Tibial nerve (tissue), 4 donors: ENCODE data around the gene KIF6. TPM values are rescaled to one million over a fixed set of nuclear protein-coding genes. Genes with fewer than 3 reads are reported as not detected.

ENCODE experiments used
- DNase-seq, 2 donors: peaks; one replicate each; pipeline ENCODE4 v3.0.0-alpha.2; 2019; ENCODE audit warnings: low spot score in 2 of 2
- H3K27ac ChIP-seq, 4 donors: fragments of 200-600 bp; sonication (generic) in 3 of 4; one replicate each; pipeline ENCODE4 v1.5.1; 2017 to 2019; ENCODE audit warnings: mild to moderate bottlenecking in 1 of 4
- H3K27me3 ChIP-seq, 2 donors: fragments of 200-600 bp; sonication (generic) in 1 of 2; one replicate each; pipeline versions ENCODE4 v1.5.1 to v1.6.0; 2017 to 2019
- H3K36me3 ChIP-seq, 3 donors: fragments of 200-600 bp; sonication (generic); one replicate each; pipeline ENCODE4 v1.5.1; 2018 to 2019
- H3K4me1 ChIP-seq, 4 donors: fragments of 200-600 bp; sonication (generic) in 3 of 4; one replicate each; pipeline ENCODE4 v1.5.1; 2017 to 2019
- H3K4me3 ChIP-seq, 4 donors: fragments of 200-600 bp; sonication (generic) in 3 of 4; one replicate each; pipeline ENCODE4 v1.5.1; 2017 to 2019; ENCODE audit warnings: mild to moderate bottlenecking in 1 of 4, moderate library complexity in 1 of 4
- H3K9me3 ChIP-seq, 4 donors: fragments of 200-600 bp; sonication (generic) in 3 of 4; one replicate each; pipeline ENCODE4 v1.5.1; 2017 to 2019
- EP300 ChIP-seq, 2 donors: sonication (generic); formaldehyde crosslinking; IDR thresholded peaks; one replicate each; pipeline ENCODE4 v1.6.1; 2017; ENCODE audit warnings: antibody characterized with exemption in 2 of 2, mild to moderate bottlenecking in 1 of 2
- POLR2A ChIP-seq, 2 donors: fragments of 450-650 bp; IDR thresholded peaks; one replicate each; pipeline ENCODE4 v1.6.1; 2017; ENCODE audit warnings: antibody characterized with exemption in 2 of 2, mild to moderate bottlenecking in 2 of 2, moderate library complexity in 2 of 2
- WGBS, 2 donors: methylation state at CpG; one replicate each; pipeline ENCODE4 v1.1.5; 2018; 5-methylcytosine and 5-hydroxymethylcytosine counted together
- total RNA-seq, 4 donors: library from RNA; depleted of rRNA; stranded (reverse); fragments of >200 nt; gene quantifications; one replicate each; pipeline ENCODE4 v1.1.0, GENCODE V29; 2016
- TF ChIP-seq, protein P1 (sequence below), 5 experiments: fragments of 200-600 bp in 3 of 5; fragments of 450-650 bp in 2 of 5; sonication (generic) in 3 of 5; IDR thresholded peaks; one replicate each; pipeline ENCODE4 v1.5.1; 2016 to 2019; ENCODE audit warnings: antibody characterized with exemption in 5 of 5, mild to moderate bottlenecking in 3 of 5, moderate library complexity in 2 of 5

Gene KIF6
- total RNA-seq, 4 donors from 2014 or later = 0.22 to 0.59 TPM; not detected in 2

DNA sequence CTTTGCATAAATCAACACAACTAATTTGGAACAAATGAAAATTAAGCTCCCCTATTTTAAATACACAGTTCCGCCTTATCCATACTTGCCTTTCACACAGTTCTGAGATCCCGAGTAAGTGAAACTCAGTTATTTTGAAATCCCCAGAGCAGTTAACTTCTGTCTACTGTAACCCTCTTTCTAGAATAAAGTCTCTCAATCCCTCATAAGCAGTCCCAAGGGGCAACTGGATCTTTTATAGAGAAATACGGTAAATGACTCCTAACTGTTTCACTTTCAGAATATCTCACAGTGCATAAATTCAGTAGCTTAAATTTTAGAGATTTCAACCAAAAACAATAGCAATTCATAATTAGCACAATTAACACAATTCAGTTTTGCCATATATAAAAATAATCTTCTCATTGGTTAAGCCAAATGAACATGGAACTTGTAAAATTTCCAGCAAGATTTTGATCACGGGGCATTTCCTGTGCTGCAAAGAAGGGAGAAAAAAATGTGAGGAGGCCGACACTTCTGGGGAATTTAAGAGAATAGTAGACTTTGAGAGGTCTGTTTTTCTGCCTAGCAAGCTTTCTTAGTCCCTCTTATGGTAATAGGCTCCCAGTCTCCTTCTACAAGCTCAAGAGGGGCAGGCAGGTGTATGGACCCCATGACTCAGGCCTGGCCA is 78.3 kb downstream of the KIF6 start:
- no peaks in the 10 kb centered on the region for H3K36me3 ChIP-seq
- DNase-seq = no peak
- H3K9me3 ChIP-seq = no peaks in the 10 kb centered on the region
- no peaks in the 10 kb centered on the region for H3K27me3 ChIP-seq
- peaks cover 0 to 4% (median 0%) of the 10 kb centered on the region in 4 donors for H3K4me1 ChIP-seq
- H3K27ac ChIP-seq = peak overlapping the region in 1 of 4 donors; percentile 12
- H3K4me3 ChIP-seq = no peak overlapping the region
- 57% methylated on average over 5 of the region's 5 CpGs for WGBS, 2 donors
- no peak for TF ChIP-seq POLR2A (IDR thresholded peaks at IDR 0.05)
- TF ChIP-seq, protein P1, sequence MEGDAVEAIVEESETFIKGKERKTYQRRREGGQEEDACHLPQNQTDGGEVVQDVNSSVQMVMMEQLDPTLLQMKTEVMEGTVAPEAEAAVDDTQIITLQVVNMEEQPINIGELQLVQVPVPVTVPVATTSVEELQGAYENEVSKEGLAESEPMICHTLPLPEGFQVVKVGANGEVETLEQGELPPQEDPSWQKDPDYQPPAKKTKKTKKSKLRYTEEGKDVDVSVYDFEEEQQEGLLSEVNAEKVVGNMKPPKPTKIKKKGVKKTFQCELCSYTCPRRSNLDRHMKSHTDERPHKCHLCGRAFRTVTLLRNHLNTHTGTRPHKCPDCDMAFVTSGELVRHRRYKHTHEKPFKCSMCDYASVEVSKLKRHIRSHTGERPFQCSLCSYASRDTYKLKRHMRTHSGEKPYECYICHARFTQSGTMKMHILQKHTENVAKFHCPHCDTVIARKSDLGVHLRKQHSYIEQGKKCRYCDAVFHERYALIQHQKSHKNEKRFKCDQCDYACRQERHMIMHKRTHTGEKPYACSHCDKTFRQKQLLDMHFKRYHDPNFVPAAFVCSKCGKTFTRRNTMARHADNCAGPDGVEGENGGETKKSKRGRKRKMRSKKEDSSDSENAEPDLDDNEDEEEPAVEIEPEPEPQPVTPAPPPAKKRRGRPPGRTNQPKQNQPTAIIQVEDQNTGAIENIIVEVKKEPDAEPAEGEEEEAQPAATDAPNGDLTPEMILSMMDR (IDR thresholded peaks at IDR 0.05) = no peak
- no peak for TF ChIP-seq EP300 (IDR thresholded peaks at IDR 0.05)

DNA sequence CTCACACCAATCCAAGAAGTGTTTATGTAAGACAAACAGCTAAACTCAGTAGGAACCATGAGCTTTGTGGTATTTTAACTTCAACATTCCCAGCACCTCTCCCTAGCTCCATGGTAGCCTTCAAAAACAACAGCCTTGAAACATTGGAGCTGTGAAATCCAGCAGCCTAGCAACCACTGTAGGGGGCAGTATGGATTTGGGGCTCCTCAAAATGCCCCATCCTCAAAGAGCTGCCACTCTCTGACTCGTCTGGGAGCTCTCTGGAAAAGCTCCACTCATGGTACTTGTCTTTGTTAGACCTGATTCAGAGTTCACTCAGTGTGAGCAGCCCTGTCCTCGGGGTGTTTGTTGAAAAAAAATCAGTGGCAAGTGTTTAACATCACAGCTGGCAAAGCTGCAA is 82.9 kb downstream of the KIF6 start:
- Histone ChIP-seq H3K9me3 (no peaks in the 10 kb centered on the region), H3K27ac (no peak overlapping the region)

DNA sequence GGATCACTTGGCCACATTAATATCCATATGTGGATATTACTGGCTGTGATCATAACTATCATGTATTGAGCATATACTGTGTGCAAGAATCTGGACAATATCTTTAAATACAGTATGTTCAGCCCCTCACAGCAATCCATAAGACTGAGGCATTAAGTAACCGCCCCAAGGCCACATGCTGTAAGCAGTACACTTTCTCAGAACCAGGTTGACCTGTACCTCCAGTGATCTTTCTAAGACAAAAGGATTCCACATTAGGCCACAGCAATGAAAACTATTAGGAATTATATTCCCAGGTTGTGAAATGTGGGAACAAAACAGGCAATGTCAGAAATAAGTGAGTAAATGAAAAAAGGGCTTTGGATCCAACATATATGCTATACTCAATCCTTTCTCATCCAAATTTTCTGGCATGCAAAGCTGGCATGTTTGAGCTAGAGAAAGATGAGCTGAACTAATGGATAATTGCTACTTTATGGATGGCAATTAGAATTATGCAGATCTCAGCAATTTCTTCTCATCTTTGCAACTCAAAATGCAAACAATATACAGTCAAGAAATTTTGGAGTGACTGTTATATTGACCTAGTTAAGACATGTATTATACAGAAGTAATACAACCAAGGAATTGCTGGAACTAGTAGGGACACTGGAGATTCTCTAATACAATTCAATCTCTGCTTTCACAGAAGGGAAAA is 86.9 kb downstream of the KIF6 start:
- Histone ChIP-seq H3K27ac (no peak overlapping the region), H3K4me1 (peaks cover 0 to 4% (median 0%) of the 10 kb centered on the region in 4 donors), H3K4me3 (no peak overlapping the region), H3K36me3 (no peaks in the 10 kb centered on the region), H3K27me3 (no peaks in the 10 kb centered on the region), H3K9me3 (no peaks in the 10 kb centered on the region)
- DNase-seq = no peak
- 93 to 96% methylated on average over 1 of the region's 1 CpG for WGBS, 2 donors
- TF ChIP-seq POLR2A (IDR thresholded peaks at IDR 0.05) = no peak
- TF ChIP-seq, protein P1 (IDR thresholded peaks at IDR 0.05) = no peak
- TF ChIP-seq EP300 (IDR thresholded peaks at IDR 0.05) = no peak

More for the DNA sequence above, 82.9 kb downstream of the KIF6 start:
- no peak overlapping the region for H3K4me3 ChIP-seq
- no peak for DNase-seq
- TF ChIP-seq POLR2A (IDR thresholded peaks at IDR 0.05) (no peak), EP300 (IDR thresholded peaks at IDR 0.05) (no peak)
- TF ChIP-seq, protein P1 (IDR thresholded peaks at IDR 0.05) = no peak
- H3K4me1 ChIP-seq = peaks cover 0 to 4% (median 0%) of the 10 kb centered on the region in 4 donors
- no peaks in the 10 kb centered on the region for H3K27me3 ChIP-seq
- 43 to 65% methylated on average over 2 of the region's 2 CpGs for WGBS, 2 donors
- H3K36me3 ChIP-seq = no peaks in the 10 kb centered on the region

DNA sequence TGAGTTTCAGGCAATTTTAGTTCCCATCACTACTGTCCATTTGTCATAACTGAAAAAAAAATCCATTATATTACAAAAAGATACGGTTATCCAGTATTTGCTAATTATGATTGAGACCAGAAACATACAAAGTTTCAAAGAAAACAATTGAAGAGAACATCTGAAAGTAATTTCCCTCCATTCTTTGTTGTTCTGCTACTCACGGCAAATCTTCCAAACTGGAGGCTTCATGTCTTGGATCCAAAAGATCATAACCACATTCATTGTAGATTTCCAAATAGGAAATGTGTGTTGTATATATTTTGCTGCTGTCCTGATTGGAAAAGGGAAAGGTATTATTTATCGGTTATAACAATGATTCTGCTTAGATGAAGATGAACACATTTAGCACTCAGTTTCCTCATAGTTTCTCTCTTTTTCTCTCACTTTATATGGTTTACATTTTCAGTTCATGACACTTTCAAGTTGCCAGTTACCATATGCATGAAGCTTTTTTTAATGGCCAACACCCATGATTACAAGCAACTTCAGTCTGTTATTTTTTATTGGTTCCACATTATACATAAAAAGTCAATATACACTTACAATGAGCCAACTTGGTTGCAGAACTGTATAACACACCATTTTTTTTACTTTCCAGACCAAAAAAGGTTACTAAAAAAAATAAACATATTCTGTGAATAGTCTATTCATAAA is 90.4 kb downstream of the KIF6 start:
- H3K27me3 ChIP-seq = no peaks in the 10 kb centered on the region
- H3K27ac ChIP-seq = no peak overlapping the region
- no peak for DNase-seq
- H3K4me3 ChIP-seq = no peak overlapping the region
- TF ChIP-seq POLR2A (IDR thresholded peaks at IDR 0.05) (no peak), EP300 (IDR thresholded peaks at IDR 0.05) (no peak)
- TF ChIP-seq, protein P1 (IDR thresholded peaks at IDR 0.05) = no peak
- H3K9me3 ChIP-seq = no peaks in the 10 kb centered on the region
- H3K36me3 ChIP-seq = no peaks in the 10 kb centered on the region
- 70 to 77% methylated on average over 3 of the region's 3 CpGs for WGBS, 2 donors
- no peaks in the 10 kb centered on the region for H3K4me1 ChIP-seq

DNA sequence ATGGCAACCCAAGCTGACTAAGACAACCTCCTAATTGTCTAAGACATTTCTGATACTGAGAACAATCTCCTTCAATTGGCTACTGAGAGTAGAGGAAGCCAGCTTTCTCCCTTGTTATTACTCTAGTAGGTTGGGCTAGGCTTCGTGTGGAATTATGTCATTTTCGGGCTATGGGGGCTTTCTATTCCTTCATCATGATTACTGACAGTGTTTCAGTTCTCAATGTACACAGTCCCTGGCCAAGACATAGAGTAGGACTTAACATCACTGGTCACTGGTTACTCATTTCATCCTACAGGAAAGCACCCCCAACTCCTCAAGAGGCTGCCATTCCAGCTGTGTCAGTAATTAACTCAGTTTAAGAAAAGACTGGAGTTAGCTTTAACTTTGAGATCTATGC is 100.0 kb downstream of the KIF6 start:
- Histone ChIP-seq H3K4me1 (no peaks in the 10 kb centered on the region), H3K9me3 (no peaks in the 10 kb centered on the region), H3K27me3 (no peaks in the 10 kb centered on the region), H3K36me3 (no peaks in the 10 kb centered on the region), H3K4me3 (no peak overlapping the region), H3K27ac (no peak overlapping the region)
- 88 to 89% methylated on average over 2 of the region's 2 CpGs for WGBS, 2 donors
- TF ChIP-seq POLR2A (IDR thresholded peaks at IDR 0.05) (no peak), EP300 (IDR thresholded peaks at IDR 0.05) (no peak)
- TF ChIP-seq, protein P1 (IDR thresholded peaks at IDR 0.05) = no peak
- no peak for DNase-seq
